GM12892 (cell line): ENCODE results near the gene SF3A2.
A peak's percentile ranks its signal among the peaks of the same experiment; 100 is the strongest.

Source experiments
- POLR2A ChIP-seq: IDR thresholded peaks from 2 replicates; pipeline ENCODE4 v1.6.1; 2011; ENCODE audit warnings: low read depth, low read length, control low read depth
- TAF1 ChIP-seq: IDR thresholded peaks from 2 replicates; pipeline ENCODE4 v1.6.1; 2011; ENCODE audit warnings: low read depth, mild to moderate bottlenecking, control low read depth, low read length, borderline replicate concordance

DNA sequence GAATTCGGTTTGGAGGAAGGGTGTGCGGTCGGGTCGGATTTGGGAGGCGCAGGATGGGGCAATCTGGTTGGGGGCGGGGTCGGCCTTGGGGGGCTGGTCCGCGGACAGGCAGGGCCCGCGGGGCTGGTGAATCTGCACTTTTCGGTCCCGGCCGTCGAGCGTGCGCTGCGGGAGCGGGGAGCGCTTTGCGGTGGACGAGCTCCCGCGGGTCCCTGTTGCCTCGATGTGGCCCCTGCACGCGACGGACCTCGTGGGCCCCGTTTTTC, 33.5 kb downstream of the SF3A2 start:
- TF ChIP-seq POLR2A (peak; percentile 7; the same call in 1 of the 2 replicates), TAF1 (no peak)
